ENCODE measurements around the gene ARSA.
A peak's percentile ranks its signal among the peaks of the same experiment; 100 is the strongest.

Gene ARSA

GRCh38 chr22:50582493-50583293 is 45.3 kb downstream of the ARSA start, which contains the start of gene CHKB:
TSS of gene CHKB (minus strand) at chr22:50582849. CDS start at chr22:50582781, 68 bp downstream.
- Histone ChIP-seq H3K9me3 (ENCODE audit: low read length) (no peaks in the 10 kb centered on the region), H3K36me3 (ENCODE audit: insufficient read depth, low read length) (peaks cover 28% of the 10 kb centered on the region), H3K4me3 (ENCODE audit: low read length) (peak within 1 kb of the TSS; percentile 86), H2AFZ (ENCODE audit: low read depth, low read length) (peak within 1 kb of the TSS; percentile 82), H3K27me3 (ENCODE audit: insufficient read depth, low read length) (no peaks in the 10 kb centered on the region), H3K4me1 (ENCODE audit: insufficient read depth, low read length) (peaks cover 13% of the 10 kb centered on the region)

- H3K4me3 ChIP-seq (ENCODE audit: low read length) = peak overlapping the region; percentile 86
- peaks cover 28% of the 10 kb centered on the region for H3K36me3 ChIP-seq (ENCODE audit: insufficient read depth, low read length)
- peak overlapping the region; percentile 82 for H2AFZ ChIP-seq (ENCODE audit: low read depth, low read length)
- peaks cover 13% of the 10 kb centered on the region for H3K4me1 ChIP-seq (ENCODE audit: insufficient read depth, low read length)
- no peaks in the 10 kb centered on the region for H3K27me3 ChIP-seq (ENCODE audit: insufficient read depth, low read length)
- no peaks in the 10 kb centered on the region for H3K9me3 ChIP-seq (ENCODE audit: low read length)
These were observed 45.9 kb downstream of the ARSA start for GRCh38 chr22:50581950-50582492.

GRCh38 chr22:50581031-50581949 is 46.7 kb downstream of the ARSA start:
- H2AFZ ChIP-seq (ENCODE audit: low read depth, low read length) = no peak overlapping the region
- peaks cover 13% of the 10 kb centered on the region for H3K4me1 ChIP-seq (ENCODE audit: insufficient read depth, low read length)
- no peaks in the 10 kb centered on the region for H3K27me3 ChIP-seq (ENCODE audit: insufficient read depth, low read length)
- peaks cover 28% of the 10 kb centered on the region for H3K36me3 ChIP-seq (ENCODE audit: insufficient read depth, low read length)
- H3K4me3 ChIP-seq (ENCODE audit: low read length) = peak overlapping the region; percentile 86
- no peaks in the 10 kb centered on the region for H3K9me3 ChIP-seq (ENCODE audit: low read length)

- Histone ChIP-seq H2AFZ (ENCODE audit: low read depth, low read length) (no peak overlapping the region), H3K4me1 (ENCODE audit: insufficient read depth, low read length) (peaks cover 13% of the 10 kb centered on the region), H3K4me3 (ENCODE audit: low read length) (no peak overlapping the region), H3K27me3 (ENCODE audit: insufficient read depth, low read length) (no peaks in the 10 kb centered on the region), H3K9me3 (ENCODE audit: low read length) (no peaks in the 10 kb centered on the region), H3K36me3 (ENCODE audit: insufficient read depth, low read length) (peaks cover 34% of the 10 kb centered on the region)
These were observed 48.2 kb downstream of the ARSA start for GRCh38 chr22:50579752-50580151.

- Histone ChIP-seq H3K27me3 (ENCODE audit: insufficient read depth, low read length) (no peaks in the 10 kb centered on the region), H3K4me3 (ENCODE audit: low read length) (no peak overlapping the region), H3K9me3 (ENCODE audit: low read length) (no peaks in the 10 kb centered on the region), H3K36me3 (ENCODE audit: insufficient read depth, low read length) (peaks cover 34% of the 10 kb centered on the region), H2AFZ (ENCODE audit: low read depth, low read length) (no peak overlapping the region), H3K4me1 (ENCODE audit: insufficient read depth, low read length) (peaks cover 13% of the 10 kb centered on the region)
These were observed 49.1 kb downstream of the ARSA start for GRCh38 chr22:50578776-50579310.

GRCh38 chr22:50577987-50578775 is 49.8 kb downstream of the ARSA start, which contains the start of gene CPT1B:
TSS of gene CPT1B (minus strand) at chr22:50578427. CDS start at chr22:50577915, 512 bp downstream.
- Histone ChIP-seq H3K4me1 (ENCODE audit: insufficient read depth, low read length) (peaks cover 8% of the 10 kb centered on the region), H3K4me3 (ENCODE audit: low read length) (no peak within 1 kb of the TSS), H2AFZ (ENCODE audit: low read depth, low read length) (no peak within 1 kb of the TSS), H3K36me3 (ENCODE audit: insufficient read depth, low read length) (peaks cover 36% of the 10 kb centered on the region), H3K27me3 (ENCODE audit: insufficient read depth, low read length) (no peaks in the 10 kb centered on the region), H3K9me3 (ENCODE audit: low read length) (no peaks in the 10 kb centered on the region)

GRCh38 chr22:50577697-50577986 is 50.3 kb downstream of the ARSA start:
- Histone ChIP-seq H3K27me3 (ENCODE audit: insufficient read depth, low read length) (no peaks in the 10 kb centered on the region), H2AFZ (ENCODE audit: low read depth, low read length) (no peak overlapping the region), H3K4me1 (ENCODE audit: insufficient read depth, low read length) (peaks cover 8% of the 10 kb centered on the region), H3K4me3 (ENCODE audit: low read length) (no peak overlapping the region), H3K9me3 (ENCODE audit: low read length) (no peaks in the 10 kb centered on the region), H3K36me3 (ENCODE audit: insufficient read depth, low read length) (peaks cover 41% of the 10 kb centered on the region)

- H3K4me1 ChIP-seq (ENCODE audit: insufficient read depth, low read length) = peaks cover 8% of the 10 kb centered on the region
- no peak overlapping the region for H3K4me3 ChIP-seq (ENCODE audit: low read length)
- H3K9me3 ChIP-seq (ENCODE audit: low read length) = no peaks in the 10 kb centered on the region
- H3K27me3 ChIP-seq (ENCODE audit: insufficient read depth, low read length) = no peaks in the 10 kb centered on the region
- H3K36me3 ChIP-seq (ENCODE audit: insufficient read depth, low read length) = peaks cover 47% of the 10 kb centered on the region
- no peak overlapping the region for H2AFZ ChIP-seq (ENCODE audit: low read depth, low read length)
These were observed 50.9 kb downstream of the ARSA start for GRCh38 chr22:50576806-50577696.

GRCh38 chr22:50576070-50576469 is 51.9 kb downstream of the ARSA start:
- Histone ChIP-seq H3K36me3 (ENCODE audit: insufficient read depth, low read length) (peaks cover 53% of the 10 kb centered on the region), H2AFZ (ENCODE audit: low read depth, low read length) (no peak overlapping the region), H3K4me1 (ENCODE audit: insufficient read depth, low read length) (no peaks in the 10 kb centered on the region), H3K4me3 (ENCODE audit: low read length) (no peak overlapping the region), H3K9me3 (ENCODE audit: low read length) (no peaks in the 10 kb centered on the region), H3K27me3 (ENCODE audit: insufficient read depth, low read length) (no peaks in the 10 kb centered on the region)

- H3K4me3 ChIP-seq (ENCODE audit: low read length) = no peak overlapping the region
- no peaks in the 10 kb centered on the region for H3K27me3 ChIP-seq (ENCODE audit: insufficient read depth, low read length)
- no peaks in the 10 kb centered on the region for H3K4me1 ChIP-seq (ENCODE audit: insufficient read depth, low read length)
- H2AFZ ChIP-seq (ENCODE audit: low read depth, low read length) = no peak overlapping the region
- peaks cover 55% of the 10 kb centered on the region for H3K36me3 ChIP-seq (ENCODE audit: insufficient read depth, low read length)
- H3K9me3 ChIP-seq (ENCODE audit: low read length) = no peaks in the 10 kb centered on the region
These were observed 52.5 kb downstream of the ARSA start for GRCh38 chr22:50575426-50575941.

All from neuron (in vitro differentiated cells).